Osteocyte (in vitro differentiated cells): Measurements from ENCODE around the gene TUFM. TPM values are rescaled to one million over a fixed set of nuclear protein-coding genes. Genes with fewer than 3 reads are reported as not detected.
"Not testable (repeated sequence)": the region's sequence is repeated elsewhere in the genome, so short reads cannot be mapped to it uniquely, and the experiment has no call there.

Source experiments
- DNase-seq: peaks from one replicate; pipeline ENCODE4 v3.0.0; 2021; ENCODE audit warnings: mixed read lengths; ENCODE audit not compliant: unreplicated experiment; ENCODE audit errors: extremely low spot score
- H3K27ac Mint-ChIP-seq: one replicate; pipeline ENCODE4 v1.8.0; 2021; ENCODE audit warnings: mild to moderate bottlenecking, mixed read lengths; ENCODE audit not compliant: unreplicated experiment
- H3K27me3 Mint-ChIP-seq: one replicate; pipeline ENCODE4 v1.8.0; 2021; ENCODE audit warnings: mixed read lengths; ENCODE audit not compliant: unreplicated experiment
- H3K36me3 Mint-ChIP-seq: one replicate; pipeline ENCODE4 v1.8.0; 2021; ENCODE audit warnings: mixed read lengths; ENCODE audit not compliant: unreplicated experiment
- H3K4me1 Mint-ChIP-seq: one replicate; pipeline ENCODE4 v1.8.0; 2021; ENCODE audit warnings: mixed read lengths; ENCODE audit not compliant: unreplicated experiment
- H3K4me3 Mint-ChIP-seq: one replicate; pipeline ENCODE4 v1.8.0; 2021; ENCODE audit warnings: mild to moderate bottlenecking, moderate library complexity, mixed read lengths; ENCODE audit not compliant: unreplicated experiment
- H3K9me3 Mint-ChIP-seq: one replicate; pipeline ENCODE4 v1.8.0; 2021; ENCODE audit warnings: mixed read lengths; ENCODE audit not compliant: unreplicated experiment
- CTCF ChIP-seq: fragments of 200-600 bp; sonication (generic); IDR thresholded peaks from 2 replicates; pipeline ENCODE4 v1.5.0; 2021; ENCODE audit warnings: antibody characterized with exemption, mild to moderate bottlenecking, moderate library complexity
- total RNA-seq: library from RNA; stranded (reverse); gene quantifications from 2 replicates; pipeline ENCODE4 v1.2.1, GENCODE V29; 2021

Gene TUFM
- total RNA-seq, 1 donor from 2014 or later = 122 TPM

DNA sequence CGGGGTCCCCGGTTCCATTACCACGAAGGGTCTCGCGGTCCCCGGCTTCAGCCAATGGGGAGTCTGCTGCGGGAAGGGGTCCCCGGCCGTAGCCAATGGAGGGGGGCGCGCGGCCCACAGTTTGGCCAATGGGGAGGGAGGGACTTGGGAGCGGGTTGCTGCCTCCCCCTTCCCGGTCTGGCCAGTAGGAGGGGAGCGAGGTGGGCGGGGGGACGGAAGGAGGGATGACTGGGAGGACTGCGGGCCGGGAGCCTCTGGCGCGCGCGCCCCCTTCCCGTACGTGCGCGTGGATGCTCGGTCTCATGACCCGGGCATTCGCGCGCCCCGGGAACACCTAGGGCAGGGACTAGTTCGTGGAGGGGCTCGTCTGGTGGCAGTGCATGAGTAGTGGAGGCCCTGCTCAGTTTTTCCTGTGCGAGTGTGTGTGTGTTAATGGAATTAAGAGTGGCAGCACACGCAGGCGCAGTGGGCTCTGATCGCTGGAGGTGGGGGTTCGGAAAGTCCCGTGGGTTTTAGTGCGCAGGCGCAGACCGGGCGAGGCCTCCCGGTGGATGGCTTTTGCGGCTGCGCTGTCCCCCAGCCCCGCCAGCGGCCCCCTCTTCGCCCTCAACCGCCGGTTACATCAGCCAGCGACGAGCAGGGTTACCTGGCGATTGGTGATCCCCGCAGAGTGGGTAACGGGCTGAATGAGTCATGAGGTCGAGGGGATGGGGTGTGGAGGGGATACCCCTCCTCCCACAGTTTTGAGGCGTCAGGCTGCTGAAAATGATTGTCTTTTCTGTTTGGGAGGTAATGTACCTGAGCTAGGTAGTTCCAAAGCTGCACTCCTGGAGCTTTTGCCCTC lies 22.1 kb downstream of the TUFM start:
- Mint-ChIP-seq H3K9me3 (no peaks in the 10 kb centered on the region), H3K27ac (peak overlapping the region; percentile 99), H3K27me3 (no peaks in the 10 kb centered on the region), H3K36me3 (peaks cover 34% of the 10 kb centered on the region), H3K4me3 (peak overlapping the region; percentile 97), H3K4me1 (peaks cover 34% of the 10 kb centered on the region)
- peak; percentile 98 for DNase-seq
- peak; percentile 30 for TF ChIP-seq CTCF

- H3K36me3 Mint-ChIP-seq = peaks cover 31% of the 10 kb centered on the region
- H3K4me1 Mint-ChIP-seq = peaks cover 34% of the 10 kb centered on the region
- H3K9me3 Mint-ChIP-seq = no peaks in the 10 kb centered on the region
- no peaks in the 10 kb centered on the region for H3K27me3 Mint-ChIP-seq
- H3K4me3 Mint-ChIP-seq = peak overlapping the region; percentile 97
- no peak for DNase-seq
- no peak for TF ChIP-seq CTCF
- peak overlapping the region; percentile 99 for H3K27ac Mint-ChIP-seq
Observed at GRCh38 chr16:28823291-28823872, 22.8 kb downstream of the TUFM start.

- Mint-ChIP-seq H3K27ac (peak within 1 kb of the TSS; percentile 99), H3K4me3 (peak within 1 kb of the TSS; percentile 97), H3K9me3 (no peaks in the 10 kb centered on the region), H3K27me3 (no peaks in the 10 kb centered on the region), H3K4me1 (peaks cover 31% of the 10 kb centered on the region), H3K36me3 (peaks cover 26% of the 10 kb centered on the region)
- no peak for TF ChIP-seq CTCF
- DNase-seq = peak; percentile 98
Observed at GRCh38 chr16:28822520-28823290, 23.4 kb downstream of the TUFM start, which contains the start of gene ATXN2L. ATXN2L (plus strand) TSS chr16:28822999; CDS start chr16:28823260, 261 bp downstream.

GRCh38 chr16:28821874-28822519 lies 24.2 kb downstream of the TUFM start:
- peak overlapping the region; percentile 87 for H3K4me3 Mint-ChIP-seq
- H3K27me3 Mint-ChIP-seq = no peaks in the 10 kb centered on the region
- no peaks in the 10 kb centered on the region for H3K9me3 Mint-ChIP-seq

DNA sequence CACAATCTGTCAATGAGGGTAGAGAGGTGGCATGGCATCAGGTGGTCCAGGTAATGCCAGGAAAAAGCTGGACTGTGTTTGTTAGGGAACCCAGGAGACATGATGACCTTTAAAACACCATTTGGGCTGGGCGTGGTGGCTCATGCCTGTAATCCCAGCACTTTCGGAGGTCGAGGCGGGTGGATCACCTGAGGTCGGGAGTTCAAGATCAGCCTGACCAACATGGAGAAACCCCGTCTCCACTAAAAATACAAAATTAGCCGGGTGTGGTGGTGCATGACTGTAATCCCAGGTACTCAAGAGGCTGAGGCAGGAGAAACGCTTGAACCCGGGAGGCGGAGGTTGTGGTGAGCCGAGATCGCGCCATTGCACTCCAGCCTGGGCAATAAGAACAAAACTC lies 25.6 kb downstream of the TUFM start:
- not testable (repeated sequence) for H3K9me3 Mint-ChIP-seq, H3K36me3 Mint-ChIP-seq, H3K27ac Mint-ChIP-seq, H3K4me3 Mint-ChIP-seq, DNase-seq, H3K27me3 Mint-ChIP-seq
- H3K4me1 Mint-ChIP-seq = peaks cover 20% of the 10 kb centered on the region

More at GRCh38 chr16:28821874-28822519, 24.2 kb downstream of the TUFM start:
- TF ChIP-seq CTCF = no peak
- DNase-seq = no peak
- Mint-ChIP-seq H3K36me3 (peaks cover 21% of the 10 kb centered on the region), H3K4me1 (peaks cover 31% of the 10 kb centered on the region), H3K27ac (peak overlapping the region; percentile 89)
